Ascending aorta (tissue), 2 donors: Measurements from ENCODE around the gene NHLH1. TPM values are rescaled to one million over a fixed set of nuclear protein-coding genes. Genes with fewer than 3 reads are reported as not detected.

Experiments used
- DNase-seq, 2 donors: peaks; one replicate each; pipeline ENCODE4 v3.0.0-alpha.2; 2019; ENCODE audit warnings: low spot score in 2 of 2
- H3K27ac ChIP-seq, 2 donors: fragments of 200-600 bp; sonication (generic); one replicate each; pipeline ENCODE4 v1.5.1; 2016 to 2017; ENCODE audit warnings: mild to moderate bottlenecking in 1 of 2
- H3K27me3 ChIP-seq: fragments of 200-600 bp; sonication (generic); one replicate; pipeline ENCODE4 v1.5.1; 2017
- H3K36me3 ChIP-seq, 2 donors: fragments of 200-600 bp; sonication (generic); one replicate each; pipeline ENCODE4 v1.5.1; 2016
- H3K4me1 ChIP-seq, 2 donors: fragments of 200-600 bp; sonication (generic); one replicate each; pipeline ENCODE4 v1.5.1; 2016 to 2017; ENCODE audit warnings: mild to moderate bottlenecking in 1 of 2
- H3K4me3 ChIP-seq, 2 donors: fragments of 200-600 bp; sonication (generic); one replicate each; pipeline ENCODE4 v1.5.1; 2016 to 2017; ENCODE audit warnings: mild to moderate bottlenecking in 1 of 2
- H3K9me3 ChIP-seq, 2 donors: fragments of 200-600 bp; sonication (generic); one replicate each; pipeline ENCODE4 v1.5.1; 2016
- CTCF ChIP-seq, 3 experiments: fragments of 200-600 bp in 2 of 3; fragments of 450-650 bp in 1 of 3; sonication (generic) in 2 of 3; IDR thresholded peaks; one replicate each; pipeline ENCODE4 v1.5.1; 2016 to 2019; ENCODE audit warnings: antibody characterized with exemption in 3 of 3, mild to moderate bottlenecking in 1 of 3, moderate library complexity in 1 of 3
- intact Hi-C: fragments of 100-400 bp; cut with DNase I; formaldehyde crosslinking; loops from one replicate; pipeline ENCODE4 v1.15.1; 2023
- total RNA-seq: library from RNA; depleted of rRNA; stranded (reverse); fragments of >200 nt; gene quantifications from one replicate; pipeline ENCODE4 v1.1.0, GENCODE V29; 2016

The NHLH1 gene
- total RNA-seq, 1 donor from 2014 or later: not detected

- Histone ChIP-seq H3K4me3 (no peak overlapping the region), H3K27me3 (no peaks in the 10 kb centered on the region), H3K9me3 (no peaks in the 10 kb centered on the region), H3K36me3 (no peaks in the 10 kb centered on the region), H3K4me1 (no peaks in the 10 kb centered on the region), H3K27ac (no peak overlapping the region)
- DNase-seq: no peak
- intact Hi-C loops: no loop called here
- TF ChIP-seq CTCF (IDR thresholded peaks at IDR 0.05): no peak
Observed at GRCh38 chr1:160413716-160414115, 46.8 kb downstream of the NHLH1 start.

- H3K9me3 ChIP-seq: no peaks in the 10 kb centered on the region
- no peak overlapping the region for H3K4me3 ChIP-seq
- no peak overlapping the region for H3K27ac ChIP-seq
- no peaks in the 10 kb centered on the region for H3K27me3 ChIP-seq
- DNase-seq: no peak
- intact Hi-C loops: no loop called here
- H3K36me3 ChIP-seq: no peaks in the 10 kb centered on the region
- no peaks in the 10 kb centered on the region for H3K4me1 ChIP-seq
- no peak for TF ChIP-seq CTCF (IDR thresholded peaks at IDR 0.05)
Observed at GRCh38 chr1:160414881-160415280, 48.0 kb downstream of the NHLH1 start.

- Histone ChIP-seq H3K9me3 (no peaks in the 10 kb centered on the region), H3K4me3 (no peak overlapping the region), H3K36me3 (no peaks in the 10 kb centered on the region), H3K4me1 (no peaks in the 10 kb centered on the region), H3K27me3 (no peaks in the 10 kb centered on the region), H3K27ac (no peak overlapping the region)
- DNase-seq: no peak
- intact Hi-C loops: no loop called here
- TF ChIP-seq CTCF (IDR thresholded peaks at IDR 0.05): no peak
Observed at GRCh38 chr1:160415696-160416290, 48.9 kb downstream of the NHLH1 start.

GRCh38 chr1:160416369-160416768 is 49.5 kb downstream of the NHLH1 start:
- no peak for TF ChIP-seq CTCF (IDR thresholded peaks at IDR 0.05)
- no peak for DNase-seq
- H3K27ac ChIP-seq: no peak overlapping the region
- intact Hi-C loops: no loop called here
- no peaks in the 10 kb centered on the region for H3K36me3 ChIP-seq
- H3K4me1 ChIP-seq: no peaks in the 10 kb centered on the region
- H3K4me3 ChIP-seq: no peak overlapping the region
- H3K27me3 ChIP-seq: no peaks in the 10 kb centered on the region
- no peaks in the 10 kb centered on the region for H3K9me3 ChIP-seq

GRCh38 chr1:160418483-160418882 is 51.6 kb downstream of the NHLH1 start:
- Histone ChIP-seq H3K27me3 (no peaks in the 10 kb centered on the region), H3K4me1 (no peaks in the 10 kb centered on the region), H3K9me3 (no peaks in the 10 kb centered on the region), H3K27ac (no peak overlapping the region), H3K4me3 (no peak overlapping the region), H3K36me3 (no peaks in the 10 kb centered on the region)
- intact Hi-C loops: no loop called here
- TF ChIP-seq CTCF (IDR thresholded peaks at IDR 0.05): no peak
- DNase-seq: peak in 1 of 2 donors; percentile 54
